CD14-positive monocyte (primary cell): ENCODE results near the gene TIMM50. TPM values are rescaled to one million over a fixed set of nuclear protein-coding genes. Genes with fewer than 3 reads are reported as not detected.

Experiments used
- DNase-seq, 3 donors: peaks; one replicate each; pipeline ENCODE4 v3.0.0-alpha.2; 2011 to 2022
- H2AFZ ChIP-seq: 2 replicates; pipeline ENCODE4 v1.6.0; 2012; ENCODE audit warnings: mild to moderate bottlenecking, low read depth, low read length, inconsistent platforms; ENCODE audit not compliant: insufficient read depth, poor library complexity, severe bottlenecking
- H3K27ac ChIP-seq, 2 donors: 1 replicate in 1 of 2; 2 replicates in 1 of 2; pipeline ENCODE4 v1.5.1; 2012 to 2013; ENCODE audit warnings: low read length in 2 of 2, control low read depth in 1 of 2, inconsistent platforms in 1 of 2, low read depth in 1 of 2, mild to moderate bottlenecking in 1 of 2
- H3K27me3 ChIP-seq, 2 donors: one replicate each; pipeline versions ENCODE4 v1.6.0 to v1.6.1; 2011 to 2013; ENCODE audit warnings: low read length in 2 of 2; ENCODE audit not compliant: control insufficient read depth in 2 of 2, insufficient read depth in 2 of 2
- H3K36me3 ChIP-seq, 2 donors: replicated peaks in 1 of 2; 1 replicate in 1 of 2; 2 replicates in 1 of 2; pipeline versions ENCODE4 v1.5.1 to v1.6.1; 2012 to 2013; ENCODE audit warnings: low read length in 2 of 2, control low read depth in 1 of 2, inconsistent platforms in 1 of 2, mild to moderate bottlenecking in 1 of 2; ENCODE audit not compliant: insufficient read depth in 2 of 2, control insufficient read depth in 1 of 2
- H3K4me1 ChIP-seq, 2 donors: 1 replicate in 1 of 2; 2 replicates in 1 of 2; pipeline versions ENCODE4 v1.5.1 to v1.6.1; 2012 to 2013; ENCODE audit warnings: low read length in 2 of 2, control low read depth in 1 of 2, inconsistent platforms in 1 of 2, mild to moderate bottlenecking in 1 of 2, moderate library complexity in 1 of 2; ENCODE audit not compliant: insufficient read depth in 2 of 2, control insufficient read depth in 1 of 2
- H3K4me2 ChIP-seq: replicated peaks from 2 replicates; pipeline ENCODE3; 2012; ENCODE audit warnings: low read length, moderate library complexity, mild to moderate bottlenecking; ENCODE audit not compliant: poor library complexity, severe bottlenecking; ENCODE audit errors: extremely low read depth
- H3K4me3 ChIP-seq, 3 experiments: fragments of 200-600 bp in 1 of 3; sonication (generic) in 1 of 3; replicated peaks in 1 of 3; 1 replicate in 2 of 3; 2 replicates in 1 of 3; pipeline ENCODE4 v1.5.1; 2011 to 2013; ENCODE audit warnings: low read length in 3 of 3, mild to moderate bottlenecking in 3 of 3, control low read depth in 2 of 3, low read depth in 2 of 3, inconsistent platforms in 1 of 3, moderate library complexity in 1 of 3
- H3K79me2 ChIP-seq: 2 replicates; pipeline ENCODE4 v1.6.0; 2012; ENCODE audit warnings: mild to moderate bottlenecking, control low read depth, inconsistent platforms, low read length, moderate library complexity; ENCODE audit not compliant: insufficient read depth
- H3K9ac ChIP-seq: 2 replicates; pipeline ENCODE4 v1.6.0; 2017; ENCODE audit warnings: low read length, mild to moderate bottlenecking; ENCODE audit not compliant: insufficient read depth, poor library complexity, severe bottlenecking
- H3K9me3 ChIP-seq, 2 donors: replicated peaks in 1 of 2; 1 replicate in 1 of 2; 2 replicates in 1 of 2; pipeline versions ENCODE4 v1.5.1 to v1.6.1; 2012 to 2013; ENCODE audit warnings: low read length in 2 of 2, control low read depth in 1 of 2; ENCODE audit not compliant: control insufficient read depth in 1 of 2, insufficient read depth in 1 of 2
- H4K20me1 ChIP-seq: 2 replicates; pipeline ENCODE4 v1.6.0; 2012; ENCODE audit warnings: mild to moderate bottlenecking, low read length, control low read depth, moderate library complexity; ENCODE audit not compliant: insufficient read depth
- H3K27ac Mint-ChIP-seq, 7 donors: one replicate each; pipeline ENCODE4 v1.8.0; 2020; ENCODE audit warnings: mild to moderate bottlenecking in 7 of 7, mixed read lengths in 7 of 7, moderate library complexity in 6 of 7, inconsistent platforms in 2 of 7
- H3K27me3 Mint-ChIP-seq, 3 donors: one replicate each; pipeline ENCODE4 v1.8.0; 2021 to 2022; ENCODE audit warnings: low read depth in 3 of 3, mild to moderate bottlenecking in 3 of 3, mixed read lengths in 3 of 3, moderate library complexity in 3 of 3, inconsistent platforms in 1 of 3
- H3K36me3 Mint-ChIP-seq, 2 donors: one replicate each; pipeline ENCODE4 v1.8.0; 2020; ENCODE audit warnings: mixed read lengths in 2 of 2, inconsistent platforms in 1 of 2, mild to moderate bottlenecking in 1 of 2
- H3K4me1 Mint-ChIP-seq: one replicate; pipeline ENCODE4 v1.8.0; 2020; ENCODE audit warnings: mild to moderate bottlenecking, mixed read lengths
- H3K4me3 Mint-ChIP-seq, 2 donors: one replicate each; pipeline ENCODE4 v1.8.0; 2020; ENCODE audit warnings: mild to moderate bottlenecking in 2 of 2, mixed read lengths in 2 of 2, moderate library complexity in 1 of 2
- H3K9me3 Mint-ChIP-seq, 7 donors: one replicate each; pipeline ENCODE4 v1.8.0; 2020 to 2022; ENCODE audit warnings: mixed read lengths in 7 of 7, mild to moderate bottlenecking in 6 of 7, moderate library complexity in 6 of 7, inconsistent platforms in 2 of 7
- WGBS: methylation state at CpG from one replicate; pipeline ENCODE4 v1.1.5; 2013; ENCODE audit warnings: missing lambda C conversion rate; ENCODE audit not compliant: insufficient coverage; 5-methylcytosine and 5-hydroxymethylcytosine counted together
- intact Hi-C, 2 donors: fragments of 100-400 bp; cut with micrococcal nuclease; formaldehyde crosslinking; loops; one replicate each; pipeline versions ENCODE4 v1.15.0 to v1.15.1; 2023
- polyA plus RNA-seq, 3 donors: library from polyadenylated mRNA; depleted of rRNA in 1 of 3; unstranded in 2 of 3; stranded (reverse) in 1 of 3; fragments of 300-500 nt in 2 of 3; fragments of >200 nt in 1 of 3; fragmentation: Illumina TruSeq in 2 of 3; gene quantifications; 1 replicate in 2 of 3; 2 replicates in 1 of 3; pipeline ENCODE4 v1.2.3, GENCODE V29; 2012 to 2021
- TF ChIP-seq, protein P1 (sequence below): fragments of 200-600 bp; IDR thresholded peaks from one replicate; pipeline ENCODE4 v1.8.0; 2022; ENCODE audit warnings: antibody characterized with exemption, mild to moderate bottlenecking

TIMM50 gene
- polyA plus RNA-seq, 3 donors = 22.0 to 54.6 (median 43.8) TPM

DNA sequence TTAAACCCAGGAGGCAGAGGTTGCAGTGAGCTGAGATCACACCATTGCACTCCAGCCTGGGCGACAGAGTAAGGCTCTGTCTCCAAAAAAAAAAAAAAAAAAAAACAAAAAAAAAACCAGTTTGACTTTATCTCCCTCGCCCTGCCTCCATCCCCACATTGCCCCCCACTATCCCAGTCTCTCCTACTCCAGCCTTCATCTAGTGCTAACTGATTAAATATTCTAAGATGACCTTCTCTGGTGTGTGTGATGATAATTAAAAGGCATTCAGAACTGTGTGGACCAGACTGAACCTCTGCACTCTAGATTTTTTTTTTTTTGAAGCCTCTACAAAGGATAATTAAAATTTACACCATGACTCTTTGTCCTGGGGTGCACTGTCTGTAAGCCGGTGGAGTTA lies 12.2 kb downstream of the TIMM50 start:
- H3K4me2 ChIP-seq = no peak overlapping the region
- intact Hi-C loops = loop anchor here in 1 of 2 donors (10.0 kb wide), 1 partner anchor 182 kb away; no protein-coding TSS in a partner anchor
- H3K79me2 ChIP-seq = no peaks in the 10 kb centered on the region
- H2AFZ ChIP-seq = no peak overlapping the region
- H3K4me1 Mint-ChIP-seq = no peaks in the 10 kb centered on the region
- H3K27ac Mint-ChIP-seq = peak overlapping the region in 1 of 7 donors; percentile 64
- H3K36me3 Mint-ChIP-seq = peaks cover 24 to 39% of the 10 kb centered on the region in 2 donors
- H3K9me3 ChIP-seq = peaks cover 0 to 1% of the 10 kb centered on the region in 2 donors
- peaks cover 5 to 13% of the 10 kb centered on the region in 2 donors for H3K27me3 ChIP-seq
- H3K27ac ChIP-seq = no peak overlapping the region
- no CpG with 5 or more reads among the region's 3 CpGs for WGBS
- H3K4me3 Mint-ChIP-seq = no peak overlapping the region
- H3K4me1 ChIP-seq = peaks cover 0 to 1% of the 10 kb centered on the region in 2 donors
- TF ChIP-seq, protein P1, sequence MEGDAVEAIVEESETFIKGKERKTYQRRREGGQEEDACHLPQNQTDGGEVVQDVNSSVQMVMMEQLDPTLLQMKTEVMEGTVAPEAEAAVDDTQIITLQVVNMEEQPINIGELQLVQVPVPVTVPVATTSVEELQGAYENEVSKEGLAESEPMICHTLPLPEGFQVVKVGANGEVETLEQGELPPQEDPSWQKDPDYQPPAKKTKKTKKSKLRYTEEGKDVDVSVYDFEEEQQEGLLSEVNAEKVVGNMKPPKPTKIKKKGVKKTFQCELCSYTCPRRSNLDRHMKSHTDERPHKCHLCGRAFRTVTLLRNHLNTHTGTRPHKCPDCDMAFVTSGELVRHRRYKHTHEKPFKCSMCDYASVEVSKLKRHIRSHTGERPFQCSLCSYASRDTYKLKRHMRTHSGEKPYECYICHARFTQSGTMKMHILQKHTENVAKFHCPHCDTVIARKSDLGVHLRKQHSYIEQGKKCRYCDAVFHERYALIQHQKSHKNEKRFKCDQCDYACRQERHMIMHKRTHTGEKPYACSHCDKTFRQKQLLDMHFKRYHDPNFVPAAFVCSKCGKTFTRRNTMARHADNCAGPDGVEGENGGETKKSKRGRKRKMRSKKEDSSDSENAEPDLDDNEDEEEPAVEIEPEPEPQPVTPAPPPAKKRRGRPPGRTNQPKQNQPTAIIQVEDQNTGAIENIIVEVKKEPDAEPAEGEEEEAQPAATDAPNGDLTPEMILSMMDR = no peak
- H3K27me3 Mint-ChIP-seq = peaks cover 21 to 26% (median 24%) of the 10 kb centered on the region in 3 donors
- peaks cover 31 to 38% of the 10 kb centered on the region in 2 donors for H3K36me3 ChIP-seq
- H3K9ac ChIP-seq = no peak overlapping the region
- H3K4me3 ChIP-seq = no peak overlapping the region
- no peaks in the 10 kb centered on the region for H4K20me1 ChIP-seq
- H3K9me3 Mint-ChIP-seq = peaks cover 0 to 4% (median 0%) of the 10 kb centered on the region in 7 donors
- no peak for DNase-seq

DNA sequence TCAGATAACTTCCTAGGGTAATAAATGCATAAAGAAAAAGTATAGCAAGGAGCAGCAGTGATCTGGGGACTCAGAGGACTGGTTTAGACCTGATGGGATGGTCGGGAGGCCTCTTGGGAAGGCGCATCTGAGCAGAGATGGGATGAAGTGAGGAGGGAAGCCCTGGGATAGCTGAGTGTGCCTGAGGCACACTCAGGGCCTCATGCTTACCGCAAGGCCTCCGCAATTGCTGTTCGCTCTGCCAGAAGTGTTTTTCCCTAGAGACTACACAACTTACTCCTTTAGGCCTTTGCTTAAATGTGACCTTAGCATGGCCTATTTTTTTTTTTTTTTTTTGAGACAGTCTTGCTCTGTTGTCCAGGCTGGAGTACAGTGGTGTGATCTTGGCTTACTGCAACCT lies 14.0 kb downstream of the TIMM50 start:
- Histone ChIP-seq H3K36me3 (peaks cover 12 to 19% of the 10 kb centered on the region in 2 donors), H3K9ac (no peak overlapping the region), H3K9me3 (peaks cover 0 to 7% of the 10 kb centered on the region in 2 donors), H3K27ac (no peak overlapping the region), H4K20me1 (no peaks in the 10 kb centered on the region), H3K4me3 (no peak overlapping the region), H3K27me3 (peaks cover 19 to 32% of the 10 kb centered on the region in 2 donors), H3K4me1 (peaks cover 0 to 5% of the 10 kb centered on the region in 2 donors), H3K4me2 (no peak overlapping the region), H3K79me2 (no peaks in the 10 kb centered on the region), H2AFZ (no peak overlapping the region)
- DNase-seq = no peak
- Mint-ChIP-seq H3K4me1 (peaks cover 8% of the 10 kb centered on the region), H3K36me3 (peaks cover 19 to 21% of the 10 kb centered on the region in 2 donors), H3K9me3 (peaks cover 0 to 14% (median 3%) of the 10 kb centered on the region in 7 donors), H3K27me3 (peaks cover 38 to 44% (median 43%) of the 10 kb centered on the region in 3 donors), H3K27ac (no peak overlapping the region), H3K4me3 (no peak overlapping the region)
- intact Hi-C loops = loop anchor here in 1 of 2 donors (10.0 kb wide), 1 partner anchor 180 kb away; no protein-coding TSS in a partner anchor
- WGBS = 100% methylated on average over 2 of the region's 5 CpGs
- TF ChIP-seq, protein P1 = no peak
